HG03520 (cell line): ENCODE measurements around the gene HOOK2.
"Not testable (repeated sequence)": the region's sequence is repeated elsewhere in the genome, so short reads cannot be mapped to it uniquely, and the experiment has no call there.

ENCODE experiments used
- ATAC-seq: cut with Tn5 transposase; IDR thresholded peaks from one replicate; pipeline ENCODE4 v1.9.1; 2021; ENCODE audit warnings: mild to moderate bottlenecking, moderate library complexity; ENCODE audit not compliant: unreplicated experiment

Gene HOOK2, protein sequence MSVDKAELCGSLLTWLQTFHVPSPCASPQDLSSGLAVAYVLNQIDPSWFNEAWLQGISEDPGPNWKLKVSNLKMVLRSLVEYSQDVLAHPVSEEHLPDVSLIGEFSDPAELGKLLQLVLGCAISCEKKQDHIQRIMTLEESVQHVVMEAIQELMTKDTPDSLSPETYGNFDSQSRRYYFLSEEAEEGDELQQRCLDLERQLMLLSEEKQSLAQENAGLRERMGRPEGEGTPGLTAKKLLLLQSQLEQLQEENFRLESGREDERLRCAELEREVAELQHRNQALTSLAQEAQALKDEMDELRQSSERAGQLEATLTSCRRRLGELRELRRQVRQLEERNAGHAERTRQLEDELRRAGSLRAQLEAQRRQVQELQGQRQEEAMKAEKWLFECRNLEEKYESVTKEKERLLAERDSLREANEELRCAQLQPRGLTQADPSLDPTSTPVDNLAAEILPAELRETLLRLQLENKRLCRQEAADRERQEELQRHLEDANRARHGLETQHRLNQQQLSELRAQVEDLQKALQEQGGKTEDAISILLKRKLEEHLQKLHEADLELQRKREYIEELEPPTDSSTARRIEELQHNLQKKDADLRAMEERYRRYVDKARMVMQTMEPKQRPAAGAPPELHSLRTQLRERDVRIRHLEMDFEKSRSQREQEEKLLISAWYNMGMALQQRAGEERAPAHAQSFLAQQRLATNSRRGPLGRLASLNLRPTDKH

DNA sequence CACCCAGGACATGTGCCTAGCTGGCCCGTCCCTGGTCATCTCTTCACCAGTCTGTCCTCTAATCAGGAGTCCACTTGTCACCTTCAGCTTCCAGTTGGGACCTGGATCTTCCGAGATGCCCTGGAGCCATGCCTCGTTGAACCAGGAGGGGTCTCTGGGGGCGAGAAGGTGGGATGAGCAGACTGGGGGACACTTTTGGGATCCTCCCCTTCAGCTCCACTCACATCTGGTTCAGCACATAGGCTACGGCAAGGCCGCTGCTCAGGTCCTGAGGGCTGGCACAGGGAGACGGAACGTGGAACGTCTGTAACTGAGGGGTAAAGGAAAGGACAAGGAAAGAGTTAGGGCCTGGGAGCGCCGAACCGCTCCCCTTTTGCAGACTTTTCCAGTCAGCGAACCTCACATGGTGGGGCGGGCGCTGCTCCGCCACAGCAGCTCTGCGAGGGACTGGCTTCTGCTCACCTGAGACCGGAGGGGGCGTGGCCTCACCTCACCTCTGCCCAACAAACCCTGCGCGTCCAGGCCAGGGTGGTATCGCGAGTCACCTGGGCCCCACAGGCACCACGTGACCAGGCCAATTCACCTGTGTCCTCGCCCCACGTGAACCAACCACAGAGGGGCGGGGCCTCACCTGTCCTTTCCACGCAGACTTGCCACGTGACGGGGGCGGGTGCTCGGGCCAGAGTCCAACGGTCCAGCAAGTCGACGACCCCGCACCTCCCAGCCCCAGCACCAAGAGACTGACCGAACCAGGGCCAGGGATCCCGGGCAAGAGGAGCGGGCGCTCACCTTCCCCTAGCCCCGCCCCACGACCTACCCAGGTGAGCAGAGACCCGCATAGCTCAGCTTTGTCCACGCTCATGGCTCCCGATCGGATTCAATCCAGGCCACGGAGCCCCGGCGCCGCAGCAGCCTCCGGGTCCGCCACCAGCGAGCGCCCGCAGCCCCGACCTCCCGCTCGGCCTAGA, at the start of gene HOOK2:
HOOK2 (minus strand) TSS at position 965 of the 968 bp plus-strand sequence; CDS start at position 862, 103 bp downstream.
- no peak for ATAC-seq

DNA sequence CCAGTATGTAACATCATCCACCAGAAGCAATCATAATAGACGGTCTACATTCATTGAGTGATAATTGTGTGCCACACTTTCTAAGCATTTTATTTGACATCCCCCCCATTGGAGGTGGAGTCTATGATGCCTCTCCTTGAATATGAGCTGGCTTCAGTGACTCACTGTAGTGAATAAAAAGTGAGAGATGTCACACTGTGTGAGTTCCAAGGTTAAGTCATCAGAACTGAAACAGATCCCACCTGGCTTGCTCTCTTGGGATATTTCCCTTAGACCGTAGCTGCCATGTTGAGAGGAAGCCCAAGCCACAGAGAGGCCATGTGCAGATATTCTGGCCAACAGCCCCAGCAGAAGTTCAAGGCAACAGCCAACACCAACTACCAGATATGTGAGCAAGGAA, 46.4 kb upstream of the HOOK2 start:
- no peak for ATAC-seq

DNA sequence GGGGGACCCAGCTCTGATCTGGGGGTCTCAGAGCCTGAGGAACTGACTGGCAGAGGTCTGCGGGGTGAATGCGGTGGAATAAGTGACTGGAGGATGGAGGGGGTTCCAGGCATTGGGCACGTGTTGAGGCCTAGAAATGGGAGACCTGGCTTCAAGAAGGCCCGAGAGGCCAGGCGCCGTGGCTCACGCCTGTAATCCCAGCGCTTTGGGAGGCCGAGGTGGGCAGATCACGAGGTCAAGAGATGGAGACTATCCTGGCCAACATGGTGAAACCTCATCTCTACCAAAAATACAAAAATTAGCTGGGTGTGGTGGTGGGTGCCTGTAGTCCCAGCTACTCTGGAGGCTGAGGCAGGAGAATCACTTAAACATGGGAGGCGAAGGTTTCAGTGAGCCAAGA, 42.5 kb upstream of the HOOK2 start:
- not testable (repeated sequence) for ATAC-seq

DNA sequence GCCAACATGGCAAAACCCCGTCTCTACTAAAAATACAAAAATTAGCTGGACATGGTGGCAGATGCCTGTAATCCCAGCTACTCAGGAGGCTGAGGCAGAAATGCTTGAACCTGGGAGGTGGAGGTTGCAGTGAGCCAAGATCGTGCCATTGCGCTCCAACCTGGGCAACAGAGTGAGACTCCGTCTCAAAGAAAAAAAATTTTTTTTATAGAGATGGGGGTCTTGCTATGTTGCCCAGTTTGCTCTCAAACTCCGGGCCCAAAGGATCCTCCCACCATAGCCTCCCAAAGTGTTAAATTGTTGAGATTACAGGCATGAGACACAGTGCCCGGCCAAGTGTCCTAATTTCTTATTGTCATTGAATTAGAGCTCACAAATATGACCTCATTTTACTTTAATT, 41.8 kb upstream of the HOOK2 start:
- ATAC-seq, result not testable (repeated sequence)

DNA sequence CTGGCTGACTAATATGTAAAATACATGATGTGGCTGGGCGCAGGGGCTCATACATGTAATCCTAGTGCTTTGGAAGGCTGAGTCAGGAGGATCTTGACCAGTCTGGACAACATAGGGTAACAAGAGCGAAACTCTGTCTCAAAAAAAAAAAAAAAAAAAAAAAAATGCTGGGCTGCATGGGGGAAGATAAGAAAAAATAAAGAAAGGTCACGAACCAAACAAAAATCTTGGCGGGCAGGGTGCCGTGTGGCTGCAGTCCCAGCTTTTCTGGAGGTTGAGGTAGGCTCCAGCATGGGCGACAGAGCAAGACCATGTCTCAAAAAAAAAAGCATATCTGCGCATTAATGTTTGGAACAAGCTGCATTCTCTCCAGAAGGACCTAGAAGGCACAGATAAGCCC, 39.7 kb upstream of the HOOK2 start:
- ATAC-seq, result no peak

DNA sequence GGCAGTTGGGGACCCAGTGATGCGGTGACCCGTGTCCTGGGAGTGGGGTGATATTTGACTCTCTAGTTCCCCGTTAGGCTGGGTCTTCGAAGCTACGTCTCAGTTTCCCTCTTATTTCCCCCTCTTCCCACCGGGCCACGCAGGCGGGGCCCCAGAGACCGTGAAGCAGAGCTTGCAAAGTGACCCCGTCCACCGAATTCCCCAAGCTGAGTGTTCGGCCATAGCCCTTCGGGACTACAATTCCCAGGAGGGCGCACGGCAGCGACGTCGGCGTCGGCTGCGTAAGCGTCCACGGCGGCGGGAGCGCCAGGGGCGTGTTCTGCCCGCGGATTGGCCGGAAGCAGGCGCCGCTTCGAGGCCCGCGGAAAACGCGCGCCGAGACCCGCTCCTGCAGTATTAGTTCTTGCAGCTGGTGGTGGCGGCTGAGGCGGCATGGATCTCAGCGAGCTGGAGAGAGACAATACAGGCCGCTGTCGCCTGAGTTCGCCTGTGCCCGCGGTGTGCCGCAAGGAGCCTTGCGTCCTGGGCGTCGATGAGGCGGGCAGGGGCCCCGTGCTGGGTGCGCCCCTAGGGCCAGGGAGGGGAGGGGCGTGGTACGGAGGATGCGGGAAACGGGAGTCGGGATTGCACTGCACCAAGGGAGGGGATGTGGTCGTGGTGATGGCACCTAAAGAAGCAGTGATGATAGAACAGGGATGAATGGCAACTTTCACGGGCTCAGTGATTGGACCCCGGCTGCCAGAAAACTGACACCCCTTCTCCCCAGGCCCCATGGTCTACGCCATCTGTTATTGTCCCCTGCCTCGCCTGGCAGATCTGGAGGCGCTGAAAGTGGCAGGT, 31.1 kb upstream of the HOOK2 start, which contains the start of gene RNASEH2A:
RNASEH2A (plus strand) TSS at position 343 of the 840 bp plus-strand sequence; CDS start at position 433, 90 bp downstream.
- peak; percentile 79 for ATAC-seq

DNA sequence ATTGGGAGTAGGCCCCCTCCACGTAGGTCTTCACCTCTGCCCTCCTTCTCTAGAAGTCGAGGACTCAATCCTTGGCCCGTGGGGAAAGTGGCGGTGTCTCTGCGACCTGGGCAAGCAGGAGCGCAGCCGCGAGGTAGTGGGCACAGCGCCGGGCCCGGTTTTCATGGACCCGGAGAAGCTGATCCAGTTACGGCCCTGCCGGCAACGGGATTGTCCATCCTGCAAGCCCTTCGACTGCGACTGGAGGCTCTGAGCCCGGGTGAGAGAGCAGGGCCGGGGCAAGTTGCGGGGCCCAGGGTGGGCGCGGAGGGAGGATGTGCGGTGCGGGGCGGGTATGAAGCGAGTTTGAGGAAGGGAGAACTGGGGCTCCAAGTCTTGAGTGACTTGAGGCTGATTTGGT, 28.7 kb upstream of the HOOK2 start:
- ATAC-seq, result no peak

DNA sequence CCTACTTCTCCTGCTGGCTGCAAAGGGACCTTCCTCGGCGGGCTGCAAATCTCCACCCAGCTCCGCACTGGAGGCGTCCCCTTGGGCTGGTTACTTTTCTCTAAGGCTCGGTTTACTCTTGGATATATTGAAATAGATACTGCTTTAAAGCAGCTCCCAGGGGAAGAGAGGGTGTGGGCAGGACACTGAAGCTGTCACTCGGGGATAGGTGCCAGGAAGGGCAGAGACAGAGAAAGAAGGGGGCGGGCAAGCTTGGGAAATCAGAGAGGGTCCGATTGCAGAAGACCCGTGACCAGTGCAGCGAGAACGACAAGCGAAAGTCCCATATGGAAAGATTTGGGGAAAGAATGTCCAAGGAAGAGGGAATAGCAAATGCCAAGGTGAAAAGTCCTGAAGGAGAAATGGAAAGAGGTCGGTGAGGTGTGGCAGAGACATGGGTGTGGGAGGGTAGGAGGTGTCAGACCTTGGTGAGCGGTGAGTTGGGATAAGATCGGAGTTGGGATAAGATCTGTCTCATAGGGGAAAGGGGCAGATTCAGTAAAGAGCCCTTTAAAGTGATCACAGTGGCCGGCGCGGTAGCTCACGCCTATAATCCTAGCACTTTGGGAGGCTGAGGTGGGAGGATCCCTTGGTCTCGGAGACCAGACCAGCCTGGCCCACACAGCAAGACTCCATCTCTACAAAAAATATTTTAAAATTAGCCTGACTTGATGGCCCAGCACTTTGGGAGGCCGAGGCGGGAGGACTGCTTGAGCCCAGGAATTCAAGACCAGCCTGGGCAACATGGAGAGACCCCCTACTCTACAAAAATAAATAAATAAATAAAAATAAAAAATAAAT, 27.1 kb upstream of the HOOK2 start:
- no peak for ATAC-seq

DNA sequence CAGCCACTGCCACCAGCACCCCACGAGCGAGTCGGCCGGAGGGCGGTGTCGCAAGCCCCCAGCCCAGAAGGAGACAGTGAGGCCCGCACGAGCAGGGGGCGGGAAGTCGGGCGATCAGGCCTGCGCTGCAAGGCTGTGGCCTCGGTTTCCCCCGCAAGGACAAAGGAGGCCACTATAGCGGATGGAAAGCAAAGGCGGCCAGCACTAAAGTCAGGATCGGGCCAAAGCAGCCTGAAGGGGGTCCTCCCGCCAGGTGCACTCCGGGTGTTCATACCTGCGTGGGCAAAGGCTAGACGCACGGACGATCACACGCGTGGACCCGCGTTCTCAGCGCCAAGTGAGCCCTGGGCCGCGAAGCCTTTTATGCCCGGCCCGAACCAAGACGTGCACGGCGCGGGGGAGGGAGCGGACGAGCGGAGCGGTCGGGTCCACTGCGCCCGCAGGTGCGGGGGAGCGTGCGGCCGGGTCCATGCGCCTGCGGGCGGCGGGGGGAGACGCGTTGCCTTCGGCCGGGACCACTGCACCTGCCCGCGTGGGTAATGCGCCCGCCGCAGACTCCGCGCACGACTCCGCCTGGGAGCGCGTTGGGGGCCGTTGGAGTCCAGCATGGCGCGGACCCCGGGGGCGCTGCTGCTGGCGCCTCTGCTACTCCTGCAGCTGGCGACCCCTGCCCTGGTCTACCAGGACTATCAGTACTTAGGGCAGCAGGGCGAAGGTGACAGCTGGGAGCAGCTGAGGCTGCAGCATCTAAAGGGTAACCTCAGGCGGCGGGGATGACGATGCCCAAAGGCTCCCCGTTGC, 26.3 kb upstream of the HOOK2 start, which contains the start of the genes PRDX2 and THSD8:
PRDX2 (minus strand) TSS at position 335 of the 801 bp plus-strand sequence. CDS start 539 bp downstream, outside the sequence.
THSD8 (plus strand) TSS at position 604 of the 801 bp plus-strand sequence; CDS start at position 607, 3 bp downstream.
- no peak for ATAC-seq

DNA sequence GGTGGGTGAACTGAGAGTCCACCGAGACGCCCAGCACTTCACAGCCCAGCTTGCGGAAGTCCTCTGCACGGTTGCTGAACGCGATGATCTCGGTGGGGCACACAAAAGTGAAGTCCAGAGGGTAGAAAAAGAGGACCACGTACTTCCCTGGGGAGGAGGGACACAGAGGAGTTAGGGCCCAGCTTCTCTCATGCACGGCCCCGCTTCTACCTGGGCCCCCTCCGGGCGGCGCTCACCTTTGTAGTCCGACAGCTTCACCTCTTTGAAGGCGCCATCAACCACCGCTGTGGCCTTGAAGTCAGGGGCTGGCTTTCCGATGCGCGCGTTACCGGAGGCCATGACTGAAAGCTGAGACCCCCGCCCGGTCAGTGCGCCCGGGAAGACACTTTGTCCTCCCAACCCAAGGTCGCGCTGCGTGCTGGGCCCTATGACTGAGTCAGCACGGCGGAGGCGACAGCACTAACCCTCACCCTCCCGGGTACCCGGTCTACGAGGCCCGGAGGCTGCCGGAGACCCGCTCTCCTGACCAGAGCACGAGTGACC, 25.6 kb upstream of the HOOK2 start:
- ATAC-seq, result no peak

DNA sequence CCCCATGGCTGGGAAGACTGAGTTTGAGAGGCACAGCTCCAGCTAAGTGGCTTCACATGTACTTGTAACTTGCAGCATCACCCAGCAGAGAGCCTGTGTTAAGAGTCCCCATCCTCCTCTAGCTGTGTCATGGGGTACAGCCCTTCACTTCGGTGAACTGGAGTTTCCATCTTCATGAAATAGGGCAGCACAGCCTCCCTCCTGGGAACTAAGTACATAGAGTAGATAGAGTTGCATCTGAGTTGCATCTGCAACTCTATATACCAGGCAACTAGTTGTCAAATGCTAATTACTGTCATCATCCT, 25.1 kb upstream of the HOOK2 start:
- ATAC-seq, result no peak

DNA sequence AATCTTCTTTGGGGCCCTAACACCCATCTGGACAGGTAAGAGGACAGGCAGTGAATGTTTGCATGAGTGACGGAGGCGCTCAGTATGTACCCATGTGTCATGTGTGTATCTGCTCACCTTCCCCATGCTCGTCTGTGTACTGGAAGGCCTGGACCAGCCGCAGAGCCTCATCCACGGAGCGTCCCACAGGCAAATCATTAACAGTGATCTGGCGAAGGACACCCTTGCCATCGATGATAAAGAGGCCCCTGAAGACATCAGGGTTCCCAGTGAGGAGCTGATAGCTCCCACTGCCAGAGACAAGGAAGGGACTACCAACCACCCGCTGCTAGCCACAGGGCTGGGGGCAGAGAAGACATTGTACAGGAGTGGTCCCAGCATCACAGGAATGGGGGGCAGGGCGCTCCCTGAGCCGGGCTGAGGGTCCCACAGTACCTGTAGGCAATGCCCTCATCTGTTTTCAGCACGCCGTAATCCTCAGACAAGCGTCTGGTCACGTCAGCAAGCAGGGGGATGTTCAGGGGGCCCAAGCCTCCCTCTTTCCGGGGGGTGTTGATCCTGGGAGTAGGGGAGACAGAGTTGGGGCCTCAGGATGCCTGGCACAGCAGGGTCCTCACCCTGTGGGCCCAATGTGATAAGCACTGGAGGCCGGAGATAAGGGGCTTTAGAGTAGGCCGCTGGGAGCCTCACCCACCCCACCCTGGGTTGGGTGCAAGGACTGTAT, 24.6 kb upstream of the HOOK2 start:
- ATAC-seq, result no peak

DNA sequence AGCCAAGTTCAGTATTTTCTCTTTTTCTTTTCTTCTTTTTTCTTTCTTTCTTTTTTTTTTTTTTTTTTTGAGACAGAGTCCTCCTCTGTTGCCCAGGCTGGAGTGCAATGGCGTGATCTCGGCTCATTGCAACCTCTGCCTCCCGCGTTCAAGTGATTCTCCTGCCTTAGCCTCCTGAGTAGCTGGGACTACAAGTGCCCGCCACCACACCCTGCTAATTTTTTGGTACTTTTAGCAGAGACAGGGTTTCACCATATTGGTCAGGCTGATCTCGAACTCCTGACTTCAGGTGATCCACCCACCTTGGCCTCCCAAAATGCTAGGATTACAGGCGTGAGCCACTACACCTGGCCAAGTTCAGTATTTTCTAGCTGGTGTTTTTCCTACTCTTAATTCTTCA, 22.3 kb upstream of the HOOK2 start:
- ATAC-seq, result not testable (repeated sequence)

DNA sequence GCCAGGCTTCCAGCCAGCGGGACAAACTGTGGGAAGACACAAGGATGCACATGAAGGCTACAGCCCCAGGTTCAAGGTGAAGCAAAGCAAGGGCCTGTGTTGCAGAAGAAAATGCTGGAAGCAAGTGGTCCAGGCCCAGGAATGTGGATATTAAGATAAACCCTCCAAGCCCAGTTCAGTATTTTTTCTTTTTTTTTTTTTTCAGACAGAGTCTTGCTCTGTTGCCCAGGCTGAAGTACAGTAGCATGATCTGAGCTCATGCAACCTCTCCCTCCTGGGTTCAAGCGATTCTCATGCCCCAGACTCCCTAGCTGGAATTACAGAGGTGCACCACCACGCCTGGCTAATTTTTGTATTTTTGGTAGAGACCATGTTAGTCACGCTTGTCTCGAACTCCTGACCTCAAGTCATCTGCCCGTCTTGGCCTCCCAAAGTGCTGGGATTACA, 21.8 kb upstream of the HOOK2 start:
- no peak for ATAC-seq

DNA sequence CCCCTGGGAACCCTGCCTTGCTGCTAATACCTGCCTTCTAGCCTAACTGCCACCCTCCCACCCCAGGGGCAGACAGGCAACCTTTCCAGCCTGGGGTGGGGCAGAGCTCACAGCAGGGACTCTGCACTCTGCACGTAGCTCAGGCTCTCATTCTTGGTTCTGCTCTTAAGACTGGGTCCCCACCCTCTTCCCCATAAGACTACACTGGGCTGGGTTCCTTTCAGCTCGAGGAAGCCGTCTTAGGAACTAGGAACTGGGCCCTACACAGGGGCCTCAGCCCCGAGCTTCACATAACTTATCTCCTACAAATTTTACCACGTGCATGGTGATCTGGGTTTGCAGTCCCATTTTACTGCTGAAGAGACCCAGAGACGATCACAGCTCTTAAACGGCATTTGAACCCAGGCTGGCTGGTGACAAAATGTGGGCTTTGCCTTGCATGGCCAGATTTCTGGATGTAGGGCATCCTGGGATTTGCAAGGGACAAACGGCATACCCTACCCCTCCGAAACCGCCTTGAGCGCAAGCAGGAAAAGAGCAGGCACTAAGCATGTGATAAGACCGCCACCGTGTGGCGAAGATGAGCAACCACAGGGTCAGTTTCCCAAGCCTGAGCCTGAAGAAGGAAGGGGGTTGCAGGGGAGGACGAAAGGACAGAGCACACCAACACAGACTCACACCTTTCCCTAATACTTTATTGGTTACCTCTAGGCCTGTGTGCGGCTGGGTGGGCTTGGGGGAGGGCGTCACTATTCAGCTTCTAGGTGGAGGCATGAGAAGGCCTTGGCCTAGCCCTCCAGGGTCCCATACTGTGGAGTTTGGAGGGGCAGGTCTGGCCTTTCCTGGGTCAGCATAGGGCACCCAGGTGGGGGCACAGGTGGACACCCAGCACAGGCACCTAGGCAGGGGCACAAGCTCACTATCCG, 21.1 kb upstream of the HOOK2 start:
- no peak for ATAC-seq

DNA sequence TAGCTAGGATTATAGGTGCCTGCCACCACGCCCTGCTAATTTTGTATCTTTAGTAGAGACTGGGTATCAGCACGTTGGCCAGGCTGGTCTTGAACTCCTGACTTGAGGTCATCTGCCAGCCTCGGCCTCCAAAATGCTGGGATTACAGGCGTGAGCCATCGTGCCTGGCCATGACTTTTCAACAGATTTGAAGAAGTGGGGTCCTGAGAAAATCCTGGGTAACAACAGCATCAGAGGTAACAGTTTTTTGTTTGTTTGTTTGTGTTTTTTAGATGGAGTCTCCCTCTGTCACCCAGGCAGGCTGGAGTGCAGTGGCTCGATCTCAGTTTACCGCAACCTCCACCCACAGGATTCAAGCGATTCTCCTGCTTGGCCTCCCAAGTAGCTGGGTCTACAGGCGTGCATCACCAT, 19.6 kb upstream of the HOOK2 start:
- no peak for ATAC-seq
